ENCODE results near the gene PLA2G15.
A peak's percentile ranks its signal among the peaks of the same experiment; 100 is the strongest.

PLA2G15 gene

GRCh38 chr16:68255712-68256111 is 10.5 kb downstream of the PLA2G15 start:
- no peak for DNase-seq

- no peak for DNase-seq
Observed at GRCh38 chr16:68257251-68257905, 12.2 kb downstream of the PLA2G15 start.

- peak; percentile 25 for DNase-seq
Observed at GRCh38 chr16:68257906-68258800, 13.0 kb downstream of the PLA2G15 start.

- no peak for DNase-seq
Observed at GRCh38 chr16:68259007-68259825, 14.0 kb downstream of the PLA2G15 start.

GRCh38 chr16:68263559-68264127 is 18.5 kb downstream of the PLA2G15 start:
- no peak for DNase-seq

GRCh38 chr16:68264128-68265077 is 19.2 kb downstream of the PLA2G15 start, which contains the start of gene SLC7A6:
TSS of gene SLC7A6 (plus strand) at chr16:68264526. CDS start at chr16:68274727, 10,201 bp downstream.
- peak; percentile 74 for DNase-seq

- DNase-seq, result peak; percentile 65
Observed at GRCh38 chr16:68265078-68265920, 20.1 kb downstream of the PLA2G15 start.

- DNase-seq, result no peak
Observed at GRCh38 chr16:68267612-68268405, 22.6 kb downstream of the PLA2G15 start.

GRCh38 chr16:68269793-68270192 is 24.6 kb downstream of the PLA2G15 start:
- no peak for DNase-seq

GRCh38 chr16:68270353-68270752 is 25.2 kb downstream of the PLA2G15 start:
- DNase-seq, result no peak

- no peak for DNase-seq
Observed at GRCh38 chr16:68272507-68273209, 27.5 kb downstream of the PLA2G15 start.

GRCh38 chr16:68273459-68273858 is 28.3 kb downstream of the PLA2G15 start:
- no peak for DNase-seq

GRCh38 chr16:68273896-68274295 is 28.7 kb downstream of the PLA2G15 start:
- DNase-seq, result no peak

- DNase-seq, result no peak
Observed at GRCh38 chr16:68274441-68274840, 29.3 kb downstream of the PLA2G15 start.

GRCh38 chr16:68275611-68276191 is 30.5 kb downstream of the PLA2G15 start:
- no peak for DNase-seq

- no peak for DNase-seq
Observed at GRCh38 chr16:68276223-68276622, 31.1 kb downstream of the PLA2G15 start.

- DNase-seq, result no peak
Observed at GRCh38 chr16:68279726-68280558, 34.8 kb downstream of the PLA2G15 start.
